ENCODE measurements around the gene EEF1A2. TPM values are rescaled to one million over a fixed set of nuclear protein-coding genes. Genes with fewer than 3 reads are reported as not detected.

Gene EEF1A2
- total RNA-seq, 1 donor from 2014 or later, result 255 TPM

- H3K4me1 ChIP-seq (ENCODE audit: control insufficient read depth in 3 of 3, insufficient read depth in 3 of 3, low read length in 3 of 3), result peaks cover 0 to 18% (median 8%) of the 10 kb centered on the region in 3 donors
- no peak overlapping the region for H3K27ac ChIP-seq (ENCODE audit: low read depth, low read length)
- H3K9ac ChIP-seq (ENCODE audit: low read depth in 1 of 3, low read length in 3 of 3), result peak overlapping the region in 1 of 3 donors; percentile 40
- H3K36me3 ChIP-seq (ENCODE audit: control insufficient read depth in 3 of 3, insufficient read depth in 3 of 3, low read length in 3 of 3), result peaks cover 33 to 50% (median 47%) of the 10 kb centered on the region in 3 donors
- peaks cover 0 to 18% (median 9%) of the 10 kb centered on the region in 3 donors for H3K27me3 ChIP-seq (ENCODE audit: control insufficient read depth in 3 of 3, insufficient read depth in 3 of 3, low read length in 3 of 3)
- H3K4me3 ChIP-seq (ENCODE audit: low read length in 3 of 3), result no peak overlapping the region
- no peaks in the 10 kb centered on the region for H3K9me3 ChIP-seq (ENCODE audit: control insufficient read depth in 3 of 3, low read length in 3 of 3)
Measured at GRCh38 chr20:63488315-63489251, 10.3 kb downstream of the EEF1A2 start.

- H3K9ac ChIP-seq (ENCODE audit: low read depth in 1 of 3, low read length in 3 of 3), result no peak overlapping the region
- peaks cover 0 to 22% (median 10%) of the 10 kb centered on the region in 3 donors for H3K4me1 ChIP-seq (ENCODE audit: control insufficient read depth in 3 of 3, insufficient read depth in 3 of 3, low read length in 3 of 3)
- no peaks in the 10 kb centered on the region for H3K9me3 ChIP-seq (ENCODE audit: control insufficient read depth in 3 of 3, low read length in 3 of 3)
- H3K36me3 ChIP-seq (ENCODE audit: control insufficient read depth in 3 of 3, insufficient read depth in 3 of 3, low read length in 3 of 3), result peaks cover 28 to 44% (median 39%) of the 10 kb centered on the region in 3 donors
- H3K4me3 ChIP-seq (ENCODE audit: low read length in 3 of 3), result no peak overlapping the region
- H3K27me3 ChIP-seq (ENCODE audit: control insufficient read depth in 3 of 3, insufficient read depth in 3 of 3, low read length in 3 of 3), result peaks cover 0 to 18% (median 9%) of the 10 kb centered on the region in 3 donors
- no peak overlapping the region for H3K27ac ChIP-seq (ENCODE audit: low read depth, low read length)
Measured at GRCh38 chr20:63487781-63488241, 11.1 kb downstream of the EEF1A2 start.

- peaks cover 0 to 18% (median 13%) of the 10 kb centered on the region in 3 donors for H3K27me3 ChIP-seq (ENCODE audit: control insufficient read depth in 3 of 3, insufficient read depth in 3 of 3, low read length in 3 of 3)
- no peak overlapping the region for H3K4me3 ChIP-seq (ENCODE audit: low read length in 3 of 3)
- peaks cover 23 to 39% (median 33%) of the 10 kb centered on the region in 3 donors for H3K36me3 ChIP-seq (ENCODE audit: control insufficient read depth in 3 of 3, insufficient read depth in 3 of 3, low read length in 3 of 3)
- no peaks in the 10 kb centered on the region for H3K9me3 ChIP-seq (ENCODE audit: control insufficient read depth in 3 of 3, low read length in 3 of 3)
- H3K9ac ChIP-seq (ENCODE audit: low read depth in 1 of 3, low read length in 3 of 3), result no peak overlapping the region
- H3K27ac ChIP-seq (ENCODE audit: low read depth, low read length), result no peak overlapping the region
- peaks cover 0 to 28% (median 13%) of the 10 kb centered on the region in 3 donors for H3K4me1 ChIP-seq (ENCODE audit: control insufficient read depth in 3 of 3, insufficient read depth in 3 of 3, low read length in 3 of 3)
Measured at GRCh38 chr20:63487116-63487764, 11.6 kb downstream of the EEF1A2 start.

GRCh38 chr20:63486300-63486855 is 12.5 kb downstream of the EEF1A2 start:
- Histone ChIP-seq H3K27ac (ENCODE audit: low read depth, low read length) (no peak overlapping the region), H3K9ac (ENCODE audit: low read depth in 1 of 3, low read length in 3 of 3) (no peak overlapping the region), H3K4me1 (ENCODE audit: control insufficient read depth in 3 of 3, insufficient read depth in 3 of 3, low read length in 3 of 3) (peaks cover 0 to 23% (median 10%) of the 10 kb centered on the region in 3 donors), H3K27me3 (ENCODE audit: control insufficient read depth in 3 of 3, insufficient read depth in 3 of 3, low read length in 3 of 3) (peaks cover 7 to 18% (median 17%) of the 10 kb centered on the region in 3 donors), H3K4me3 (ENCODE audit: low read length in 3 of 3) (no peak overlapping the region), H3K36me3 (ENCODE audit: control insufficient read depth in 3 of 3, insufficient read depth in 3 of 3, low read length in 3 of 3) (peaks cover 14 to 32% (median 24%) of the 10 kb centered on the region in 3 donors), H3K9me3 (ENCODE audit: control insufficient read depth in 3 of 3, low read length in 3 of 3) (no peaks in the 10 kb centered on the region)

- Histone ChIP-seq H3K27ac (ENCODE audit: low read depth, low read length) (no peak overlapping the region), H3K4me1 (ENCODE audit: control insufficient read depth in 3 of 3, insufficient read depth in 3 of 3, low read length in 3 of 3) (peaks cover 0 to 16% (median 6%) of the 10 kb centered on the region in 3 donors), H3K4me3 (ENCODE audit: low read length in 3 of 3) (no peak overlapping the region), H3K9ac (ENCODE audit: low read depth in 1 of 3, low read length in 3 of 3) (peak overlapping the region in 1 of 3 donors; percentile 45), H3K27me3 (ENCODE audit: control insufficient read depth in 3 of 3, insufficient read depth in 3 of 3, low read length in 3 of 3) (peaks cover 9 to 21% (median 16%) of the 10 kb centered on the region in 3 donors), H3K36me3 (ENCODE audit: control insufficient read depth in 3 of 3, insufficient read depth in 3 of 3, low read length in 3 of 3) (peaks cover 7 to 18% (median 11%) of the 10 kb centered on the region in 3 donors), H3K9me3 (ENCODE audit: control insufficient read depth in 3 of 3, low read length in 3 of 3) (no peaks in the 10 kb centered on the region)
Measured at GRCh38 chr20:63484651-63485403, 14.1 kb downstream of the EEF1A2 start.

- no peak overlapping the region for H3K4me3 ChIP-seq (ENCODE audit: low read length in 3 of 3)
- H3K4me1 ChIP-seq (ENCODE audit: control insufficient read depth in 3 of 3, insufficient read depth in 3 of 3, low read length in 3 of 3), result peaks cover 0 to 16% (median 6%) of the 10 kb centered on the region in 3 donors
- H3K27me3 ChIP-seq (ENCODE audit: control insufficient read depth in 3 of 3, insufficient read depth in 3 of 3, low read length in 3 of 3), result peaks cover 13 to 25% (median 22%) of the 10 kb centered on the region in 3 donors
- peaks cover 7 to 15% (median 11%) of the 10 kb centered on the region in 3 donors for H3K36me3 ChIP-seq (ENCODE audit: control insufficient read depth in 3 of 3, insufficient read depth in 3 of 3, low read length in 3 of 3)
- no peak overlapping the region for H3K27ac ChIP-seq (ENCODE audit: low read depth, low read length)
- H3K9me3 ChIP-seq (ENCODE audit: control insufficient read depth in 3 of 3, low read length in 3 of 3), result no peaks in the 10 kb centered on the region
- H3K9ac ChIP-seq (ENCODE audit: low read depth in 1 of 3, low read length in 3 of 3), result no peak overlapping the region
Measured at GRCh38 chr20:63484236-63484635, 14.6 kb downstream of the EEF1A2 start.

GRCh38 chr20:63483834-63484233 is 15.0 kb downstream of the EEF1A2 start:
- Histone ChIP-seq H3K4me1 (ENCODE audit: control insufficient read depth in 3 of 3, insufficient read depth in 3 of 3, low read length in 3 of 3) (peaks cover 0 to 15% (median 6%) of the 10 kb centered on the region in 3 donors), H3K9me3 (ENCODE audit: control insufficient read depth in 3 of 3, low read length in 3 of 3) (no peaks in the 10 kb centered on the region), H3K27me3 (ENCODE audit: control insufficient read depth in 3 of 3, insufficient read depth in 3 of 3, low read length in 3 of 3) (peaks cover 17 to 29% (median 26%) of the 10 kb centered on the region in 3 donors), H3K4me3 (ENCODE audit: low read length in 3 of 3) (no peak overlapping the region), H3K9ac (ENCODE audit: low read depth in 1 of 3, low read length in 3 of 3) (no peak overlapping the region), H3K36me3 (ENCODE audit: control insufficient read depth in 3 of 3, insufficient read depth in 3 of 3, low read length in 3 of 3) (peaks cover 5 to 10% (median 10%) of the 10 kb centered on the region in 3 donors), H3K27ac (ENCODE audit: low read depth, low read length) (no peak overlapping the region)

- Histone ChIP-seq H3K4me1 (ENCODE audit: control insufficient read depth in 3 of 3, insufficient read depth in 3 of 3, low read length in 3 of 3) (peaks cover 0 to 11% (median 6%) of the 10 kb centered on the region in 3 donors), H3K9me3 (ENCODE audit: control insufficient read depth in 3 of 3, low read length in 3 of 3) (no peaks in the 10 kb centered on the region), H3K27ac (ENCODE audit: low read depth, low read length) (no peak overlapping the region), H3K4me3 (ENCODE audit: low read length in 3 of 3) (no peak overlapping the region), H3K27me3 (ENCODE audit: control insufficient read depth in 3 of 3, insufficient read depth in 3 of 3, low read length in 3 of 3) (peaks cover 30 to 40% (median 36%) of the 10 kb centered on the region in 3 donors), H3K36me3 (ENCODE audit: control insufficient read depth in 3 of 3, insufficient read depth in 3 of 3, low read length in 3 of 3) (no peaks in the 10 kb centered on the region), H3K9ac (ENCODE audit: low read depth in 1 of 3, low read length in 3 of 3) (no peak overlapping the region)
Measured at GRCh38 chr20:63482021-63482587, 16.8 kb downstream of the EEF1A2 start.

- Histone ChIP-seq H3K36me3 (ENCODE audit: control insufficient read depth in 3 of 3, insufficient read depth in 3 of 3, low read length in 3 of 3) (no peaks in the 10 kb centered on the region), H3K27ac (ENCODE audit: low read depth, low read length) (no peak overlapping the region), H3K9ac (ENCODE audit: low read depth in 1 of 3, low read length in 3 of 3) (no peak overlapping the region), H3K9me3 (ENCODE audit: control insufficient read depth in 3 of 3, low read length in 3 of 3) (no peaks in the 10 kb centered on the region), H3K4me1 (ENCODE audit: control insufficient read depth in 3 of 3, insufficient read depth in 3 of 3, low read length in 3 of 3) (peaks cover 0 to 11% (median 6%) of the 10 kb centered on the region in 3 donors), H3K27me3 (ENCODE audit: control insufficient read depth in 3 of 3, insufficient read depth in 3 of 3, low read length in 3 of 3) (peaks cover 34 to 46% (median 40%) of the 10 kb centered on the region in 3 donors), H3K4me3 (ENCODE audit: low read length in 3 of 3) (no peak overlapping the region)
Measured at GRCh38 chr20:63481503-63481902, 17.4 kb downstream of the EEF1A2 start.

Data from skeletal muscle tissue (tissue), 4 donors.